CD14-positive monocyte (primary cell): Measurements from ENCODE around the gene MRPS11. TPM values are rescaled to one million over a fixed set of nuclear protein-coding genes. Genes with fewer than 3 reads are reported as not detected.

Experiments used
- DNase-seq, 3 donors: peaks; one replicate each; pipeline ENCODE4 v3.0.0-alpha.2; 2011 to 2022
- H2AFZ ChIP-seq: 2 replicates; pipeline ENCODE4 v1.6.0; 2012; ENCODE audit warnings: mild to moderate bottlenecking, low read depth, low read length, inconsistent platforms; ENCODE audit not compliant: insufficient read depth, poor library complexity, severe bottlenecking
- H3K27ac ChIP-seq, 2 donors: 1 replicate in 1 of 2; 2 replicates in 1 of 2; pipeline ENCODE4 v1.5.1; 2012 to 2013; ENCODE audit warnings: low read length in 2 of 2, control low read depth in 1 of 2, inconsistent platforms in 1 of 2, low read depth in 1 of 2, mild to moderate bottlenecking in 1 of 2
- H3K27me3 ChIP-seq, 2 donors: one replicate each; pipeline versions ENCODE4 v1.6.0 to v1.6.1; 2011 to 2013; ENCODE audit warnings: low read length in 2 of 2; ENCODE audit not compliant: control insufficient read depth in 2 of 2, insufficient read depth in 2 of 2
- H3K36me3 ChIP-seq, 2 donors: replicated peaks in 1 of 2; 1 replicate in 1 of 2; 2 replicates in 1 of 2; pipeline versions ENCODE4 v1.5.1 to v1.6.1; 2012 to 2013; ENCODE audit warnings: low read length in 2 of 2, control low read depth in 1 of 2, inconsistent platforms in 1 of 2, mild to moderate bottlenecking in 1 of 2; ENCODE audit not compliant: insufficient read depth in 2 of 2, control insufficient read depth in 1 of 2
- H3K4me1 ChIP-seq, 2 donors: 1 replicate in 1 of 2; 2 replicates in 1 of 2; pipeline versions ENCODE4 v1.5.1 to v1.6.1; 2012 to 2013; ENCODE audit warnings: low read length in 2 of 2, control low read depth in 1 of 2, inconsistent platforms in 1 of 2, mild to moderate bottlenecking in 1 of 2, moderate library complexity in 1 of 2; ENCODE audit not compliant: insufficient read depth in 2 of 2, control insufficient read depth in 1 of 2
- H3K4me2 ChIP-seq: replicated peaks from 2 replicates; pipeline ENCODE3; 2012; ENCODE audit warnings: low read length, moderate library complexity, mild to moderate bottlenecking; ENCODE audit not compliant: poor library complexity, severe bottlenecking; ENCODE audit errors: extremely low read depth
- H3K4me3 ChIP-seq, 3 experiments: fragments of 200-600 bp in 1 of 3; sonication (generic) in 1 of 3; replicated peaks in 1 of 3; 1 replicate in 2 of 3; 2 replicates in 1 of 3; pipeline ENCODE4 v1.5.1; 2011 to 2013; ENCODE audit warnings: low read length in 3 of 3, mild to moderate bottlenecking in 3 of 3, control low read depth in 2 of 3, low read depth in 2 of 3, inconsistent platforms in 1 of 3, moderate library complexity in 1 of 3
- H3K79me2 ChIP-seq: 2 replicates; pipeline ENCODE4 v1.6.0; 2012; ENCODE audit warnings: mild to moderate bottlenecking, control low read depth, inconsistent platforms, low read length, moderate library complexity; ENCODE audit not compliant: insufficient read depth
- H3K9ac ChIP-seq: 2 replicates; pipeline ENCODE4 v1.6.0; 2017; ENCODE audit warnings: low read length, mild to moderate bottlenecking; ENCODE audit not compliant: insufficient read depth, poor library complexity, severe bottlenecking
- H3K9me3 ChIP-seq, 2 donors: replicated peaks in 1 of 2; 1 replicate in 1 of 2; 2 replicates in 1 of 2; pipeline versions ENCODE4 v1.5.1 to v1.6.1; 2012 to 2013; ENCODE audit warnings: low read length in 2 of 2, control low read depth in 1 of 2; ENCODE audit not compliant: control insufficient read depth in 1 of 2, insufficient read depth in 1 of 2
- H4K20me1 ChIP-seq: 2 replicates; pipeline ENCODE4 v1.6.0; 2012; ENCODE audit warnings: mild to moderate bottlenecking, low read length, control low read depth, moderate library complexity; ENCODE audit not compliant: insufficient read depth
- H3K27ac Mint-ChIP-seq, 7 donors: one replicate each; pipeline ENCODE4 v1.8.0; 2020; ENCODE audit warnings: mild to moderate bottlenecking in 7 of 7, mixed read lengths in 7 of 7, moderate library complexity in 6 of 7, inconsistent platforms in 2 of 7
- H3K27me3 Mint-ChIP-seq, 3 donors: one replicate each; pipeline ENCODE4 v1.8.0; 2021 to 2022; ENCODE audit warnings: low read depth in 3 of 3, mild to moderate bottlenecking in 3 of 3, mixed read lengths in 3 of 3, moderate library complexity in 3 of 3, inconsistent platforms in 1 of 3
- H3K36me3 Mint-ChIP-seq, 2 donors: one replicate each; pipeline ENCODE4 v1.8.0; 2020; ENCODE audit warnings: mixed read lengths in 2 of 2, inconsistent platforms in 1 of 2, mild to moderate bottlenecking in 1 of 2
- H3K4me1 Mint-ChIP-seq: one replicate; pipeline ENCODE4 v1.8.0; 2020; ENCODE audit warnings: mild to moderate bottlenecking, mixed read lengths
- H3K4me3 Mint-ChIP-seq, 2 donors: one replicate each; pipeline ENCODE4 v1.8.0; 2020; ENCODE audit warnings: mild to moderate bottlenecking in 2 of 2, mixed read lengths in 2 of 2, moderate library complexity in 1 of 2
- H3K9me3 Mint-ChIP-seq, 7 donors: one replicate each; pipeline ENCODE4 v1.8.0; 2020 to 2022; ENCODE audit warnings: mixed read lengths in 7 of 7, mild to moderate bottlenecking in 6 of 7, moderate library complexity in 6 of 7, inconsistent platforms in 2 of 7
- CTCF ChIP-seq: fragments of 200-600 bp; IDR thresholded peaks from one replicate; pipeline ENCODE4 v1.8.0; 2022; ENCODE audit warnings: antibody characterized with exemption, mild to moderate bottlenecking
- intact Hi-C, 2 donors: fragments of 100-400 bp; cut with micrococcal nuclease; formaldehyde crosslinking; loops; one replicate each; pipeline versions ENCODE4 v1.15.0 to v1.15.1; 2023
- polyA plus RNA-seq, 3 donors: library from polyadenylated mRNA; depleted of rRNA in 1 of 3; unstranded in 2 of 3; stranded (reverse) in 1 of 3; fragments of 300-500 nt in 2 of 3; fragments of >200 nt in 1 of 3; fragmentation: Illumina TruSeq in 2 of 3; gene quantifications; 1 replicate in 2 of 3; 2 replicates in 1 of 3; pipeline ENCODE4 v1.2.3, GENCODE V29; 2012 to 2021

The MRPS11 gene
- polyA plus RNA-seq, 3 donors, result 31.1 to 70.2 (median 65.2) TPM

GRCh38 chr15:88525418-88525817 lies 57.9 kb downstream of the MRPS11 start:
- Mint-ChIP-seq H3K27ac (no peak overlapping the region), H3K27me3 (no peaks in the 10 kb centered on the region), H3K9me3 (peaks cover 0 to 5% (median 2%) of the 10 kb centered on the region in 7 donors), H3K4me1 (no peaks in the 10 kb centered on the region), H3K36me3 (peaks cover 46 to 68% of the 10 kb centered on the region in 2 donors), H3K4me3 (no peak overlapping the region)
- Histone ChIP-seq H3K79me2 (no peaks in the 10 kb centered on the region), H3K9ac (no peak overlapping the region), H3K27me3 (no peaks in the 10 kb centered on the region), H2AFZ (no peak overlapping the region), H3K9me3 (peaks cover 0 to 3% of the 10 kb centered on the region in 2 donors), H3K4me2 (no peak overlapping the region), H4K20me1 (no peaks in the 10 kb centered on the region), H3K27ac (no peak overlapping the region), H3K4me1 (no peaks in the 10 kb centered on the region), H3K4me3 (no peak overlapping the region), H3K36me3 (peaks cover 37 to 56% of the 10 kb centered on the region in 2 donors)
- no peak for DNase-seq
- intact Hi-C loops, result no loop called here
- TF ChIP-seq CTCF, result no peak

- H3K4me3 Mint-ChIP-seq, result no peak overlapping the region
- H3K4me3 ChIP-seq, result no peak overlapping the region
- no peaks in the 10 kb centered on the region for H3K27me3 Mint-ChIP-seq
- peaks cover 46 to 65% of the 10 kb centered on the region in 2 donors for H3K36me3 ChIP-seq
- H3K27me3 ChIP-seq, result no peaks in the 10 kb centered on the region
- H3K9me3 ChIP-seq, result peaks cover 0 to 3% of the 10 kb centered on the region in 2 donors
- H3K4me1 ChIP-seq, result no peaks in the 10 kb centered on the region
- no peaks in the 10 kb centered on the region for H3K4me1 Mint-ChIP-seq
- H2AFZ ChIP-seq, result no peak overlapping the region
- no peak overlapping the region for H3K9ac ChIP-seq
- no peaks in the 10 kb centered on the region for H3K79me2 ChIP-seq
- peaks cover 55 to 77% of the 10 kb centered on the region in 2 donors for H3K36me3 Mint-ChIP-seq
- intact Hi-C loops, result no loop called here
- H3K9me3 Mint-ChIP-seq, result peaks cover 0 to 5% (median 2%) of the 10 kb centered on the region in 7 donors
- H4K20me1 ChIP-seq, result no peaks in the 10 kb centered on the region
- no peak overlapping the region for H3K27ac Mint-ChIP-seq
- DNase-seq, result no peak
- TF ChIP-seq CTCF, result no peak
- H3K27ac ChIP-seq, result no peak overlapping the region
- H3K4me2 ChIP-seq, result no peak overlapping the region
Measured at GRCh38 chr15:88526247-88526879, 58.9 kb downstream of the MRPS11 start.
